SHP77 (cell line): ENCODE data around the gene FAM20C.
"Not testable (repeated sequence)": the region's sequence is repeated elsewhere in the genome, so short reads cannot be mapped to it uniquely, and the experiment has no call there.

Experiments used
- DNase-seq, 2 experiments: peaks; one replicate each; lab custom pipeline; 2025; lab: John Stamatoyannopoulos, UW

Gene FAM20C

GRCh38 chr7:259751-260405 is 67.5 kb downstream of the FAM20C start:
- no peak for DNase-seq

- no peak for DNase-seq
Measured at GRCh38 chr7:260441-261281, 68.3 kb downstream of the FAM20C start.

GRCh38 chr7:261341-262250 is 69.2 kb downstream of the FAM20C start:
- DNase-seq, result no peak

- no peak for DNase-seq
Measured at GRCh38 chr7:262251-262572, 69.8 kb downstream of the FAM20C start.

GRCh38 chr7:262631-263311 is 70.4 kb downstream of the FAM20C start:
- DNase-seq, result not testable (repeated sequence)

GRCh38 chr7:263483-264351 is 71.3 kb downstream of the FAM20C start:
- DNase-seq, result not testable (repeated sequence)

- peak in 1 of 2 experiments; percentile 15 for DNase-seq
Measured at GRCh38 chr7:264541-265191, 72.3 kb downstream of the FAM20C start.

GRCh38 chr7:265192-265997 is 73.0 kb downstream of the FAM20C start:
- DNase-seq, result no peak

GRCh38 chr7:265998-266850 is 73.9 kb downstream of the FAM20C start:
- DNase-seq, result no peak

- peak; percentile 30 to 37 for DNase-seq
Measured at GRCh38 chr7:266851-267840, 74.8 kb downstream of the FAM20C start.

- no peak for DNase-seq
Measured at GRCh38 chr7:268991-269390, 76.6 kb downstream of the FAM20C start.

- no peak for DNase-seq
Measured at GRCh38 chr7:269721-270120, 77.3 kb downstream of the FAM20C start.

GRCh38 chr7:270351-270983 is 78.1 kb downstream of the FAM20C start:
- DNase-seq, result no peak

- DNase-seq, result no peak
Measured at GRCh38 chr7:271266-272107, 79.1 kb downstream of the FAM20C start.

- DNase-seq, result no peak
Measured at GRCh38 chr7:272108-272615, 79.8 kb downstream of the FAM20C start.

- DNase-seq, result no peak
Measured at GRCh38 chr7:272631-273030, 80.3 kb downstream of the FAM20C start.
